GM18511 (cell line): ENCODE data around the gene CRTC2.
"Not testable (repeated sequence)": the region's sequence is repeated elsewhere in the genome, so short reads cannot be mapped to it uniquely, and the experiment has no call there.

ENCODE experiments used
- ATAC-seq: cut with Tn5 transposase; IDR thresholded peaks from one replicate; pipeline ENCODE4 v1.9.1; 2021; ENCODE audit warnings: mild to moderate bottlenecking, moderate library complexity; ENCODE audit not compliant: unreplicated experiment

CRTC2 gene

GRCh38 chr1:153958111-153958960, at the start of gene CRTC2:
CRTC2 (minus strand) TSS chr1:153958612; CDS start chr1:153958497, 115 bp downstream.
- peak; percentile 76 for ATAC-seq

- ATAC-seq = no peak
Measured at GRCh38 chr1:154006136-154006535, 47.7 kb upstream of the CRTC2 start.

- ATAC-seq = no peak
Measured at GRCh38 chr1:154000420-154000819, 42.0 kb upstream of the CRTC2 start.

- ATAC-seq = not testable (repeated sequence)
Measured at GRCh38 chr1:153996882-153997281, 38.5 kb upstream of the CRTC2 start.

- no peak for ATAC-seq
Measured at GRCh38 chr1:153995640-153996039, 37.2 kb upstream of the CRTC2 start.

GRCh38 chr1:153995202-153995601, 36.8 kb upstream of the CRTC2 start:
- no peak for ATAC-seq

- no peak for ATAC-seq
Measured at GRCh38 chr1:153991806-153992205, 33.4 kb upstream of the CRTC2 start.

GRCh38 chr1:153991151-153991630, 32.8 kb upstream of the CRTC2 start:
- ATAC-seq = no peak

GRCh38 chr1:153990468-153991150, 32.2 kb upstream of the CRTC2 start, which contains the start of gene RPS27:
RPS27 (plus strand) TSS chr1:153990762; CDS start chr1:153990797, 35 bp downstream.
- ATAC-seq = peak; percentile 71

- ATAC-seq = no peak
Measured at GRCh38 chr1:153987621-153988020, 29.2 kb upstream of the CRTC2 start.

GRCh38 chr1:153985941-153986761, 27.7 kb upstream of the CRTC2 start, which contains the start of gene RAB13:
RAB13 (minus strand) TSS chr1:153986339; CDS start chr1:153986236, 103 bp downstream.
- ATAC-seq = no peak

GRCh38 chr1:153985341-153985912, 27.0 kb upstream of the CRTC2 start:
- no peak for ATAC-seq

GRCh38 chr1:153984123-153984894, 25.9 kb upstream of the CRTC2 start:
- ATAC-seq = no peak

GRCh38 chr1:153981735-153982134, 23.3 kb upstream of the CRTC2 start:
- not testable (repeated sequence) for ATAC-seq

GRCh38 chr1:153979091-153979490, 20.7 kb upstream of the CRTC2 start:
- ATAC-seq = not testable (repeated sequence)

- no peak for ATAC-seq
Measured at GRCh38 chr1:153978274-153978909, 20.0 kb upstream of the CRTC2 start.

- peak; percentile 85 for ATAC-seq
Measured at GRCh38 chr1:153977250-153978240, 19.1 kb upstream of the CRTC2 start, which contains the start of gene JTB. JTB (minus strand) TSS chr1:153977674; CDS start chr1:153977252, 422 bp downstream.

GRCh38 chr1:153976819-153977249, 18.4 kb upstream of the CRTC2 start:
- ATAC-seq = peak; percentile 23
